ENCODE results near the gene PLLP. TPM values are rescaled to one million over a fixed set of nuclear protein-coding genes. Genes with fewer than 3 reads are reported as not detected.

PLLP gene
- total RNA-seq, 1 donor from 2014 or later: 0.79 TPM

- Mint-ChIP-seq H3K4me3 (no peak overlapping the region), H3K36me3 (ENCODE audit: low read depth) (no peaks in the 10 kb centered on the region), H3K4me1 (no peaks in the 10 kb centered on the region), H3K27me3 (ENCODE audit: low read depth) (peaks cover 3% of the 10 kb centered on the region), H3K27ac (ENCODE audit: unreplicated experiment) (no peak overlapping the region), H3K9me3 (no peaks in the 10 kb centered on the region)
- DNase-seq (ENCODE audit: low read depth, low spot score): no peak
- TF ChIP-seq CTCF (conservative IDR thresholded peaks at IDR 0.05): no peak
These were observed 22.3 kb upstream of the PLLP start for GRCh38 chr16:57306676-57307341.

- no peak overlapping the region for H3K27ac Mint-ChIP-seq (ENCODE audit: unreplicated experiment)
- no peak overlapping the region for H3K4me3 Mint-ChIP-seq
- H3K36me3 Mint-ChIP-seq (ENCODE audit: low read depth): no peaks in the 10 kb centered on the region
- no peak for DNase-seq (ENCODE audit: low read depth, low spot score)
- no peaks in the 10 kb centered on the region for H3K4me1 Mint-ChIP-seq
- peaks cover 5% of the 10 kb centered on the region for H3K27me3 Mint-ChIP-seq (ENCODE audit: low read depth)
- no peaks in the 10 kb centered on the region for H3K9me3 Mint-ChIP-seq
- TF ChIP-seq CTCF (conservative IDR thresholded peaks at IDR 0.05): no peak
These were observed 20.8 kb upstream of the PLLP start for GRCh38 chr16:57305159-57305811.

- Mint-ChIP-seq H3K9me3 (no peaks in the 10 kb centered on the region), H3K36me3 (ENCODE audit: low read depth) (no peaks in the 10 kb centered on the region), H3K4me3 (no peak overlapping the region), H3K27me3 (ENCODE audit: low read depth) (peaks cover 4% of the 10 kb centered on the region), H3K27ac (ENCODE audit: unreplicated experiment) (no peak overlapping the region), H3K4me1 (no peaks in the 10 kb centered on the region)
- DNase-seq (ENCODE audit: low read depth, low spot score): no peak
- no peak for TF ChIP-seq CTCF (conservative IDR thresholded peaks at IDR 0.05)
These were observed 19.9 kb upstream of the PLLP start for GRCh38 chr16:57304169-57305061.

- DNase-seq (ENCODE audit: low read depth, low spot score): no peak
- no peaks in the 10 kb centered on the region for H3K4me1 Mint-ChIP-seq
These were observed 19.4 kb upstream of the PLLP start for GRCh38 chr16:57303910-57304168.

More at GRCh38 chr16:57303910-57304168, 19.4 kb upstream of the PLLP start:
- TF ChIP-seq CTCF (conservative IDR thresholded peaks at IDR 0.05): no peak
- no peaks in the 10 kb centered on the region for H3K9me3 Mint-ChIP-seq
- H3K27me3 Mint-ChIP-seq (ENCODE audit: low read depth): peaks cover 3% of the 10 kb centered on the region
- H3K27ac Mint-ChIP-seq (ENCODE audit: unreplicated experiment): no peak overlapping the region
- H3K36me3 Mint-ChIP-seq (ENCODE audit: low read depth): no peaks in the 10 kb centered on the region
- H3K4me3 Mint-ChIP-seq: no peak overlapping the region
